ENCODE data around the gene MYO7B.

MYO7B gene

DNA sequence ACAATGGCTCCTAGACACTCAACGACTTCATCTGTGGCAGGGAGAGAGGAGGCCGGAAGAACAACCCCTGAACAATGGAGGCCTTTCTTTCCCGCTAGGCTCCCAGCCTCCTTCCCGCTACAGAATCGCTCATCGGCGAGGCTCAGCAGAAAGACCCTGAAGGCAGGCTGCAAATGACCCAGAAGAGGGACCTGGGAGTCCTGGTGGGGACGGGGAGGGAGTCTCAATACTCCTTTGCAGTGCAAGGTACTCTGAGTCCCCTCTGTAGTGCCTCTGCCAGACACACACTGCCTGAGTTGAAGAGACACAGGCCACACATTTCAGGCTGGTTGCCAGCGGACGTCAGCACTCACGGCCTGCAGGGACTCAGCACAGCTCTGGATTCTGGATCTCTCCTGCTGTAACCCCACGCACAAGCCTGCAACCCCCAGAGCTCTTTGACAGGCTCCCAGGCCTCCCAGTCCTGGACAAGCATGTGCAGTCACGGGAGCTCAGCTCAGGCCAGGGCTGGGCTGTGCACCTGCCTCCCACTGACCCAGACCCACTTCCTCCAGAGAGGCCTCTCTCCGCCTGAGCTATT is 116.6 kb downstream of the MYO7B start:
- no peak for DNase-seq

DNA sequence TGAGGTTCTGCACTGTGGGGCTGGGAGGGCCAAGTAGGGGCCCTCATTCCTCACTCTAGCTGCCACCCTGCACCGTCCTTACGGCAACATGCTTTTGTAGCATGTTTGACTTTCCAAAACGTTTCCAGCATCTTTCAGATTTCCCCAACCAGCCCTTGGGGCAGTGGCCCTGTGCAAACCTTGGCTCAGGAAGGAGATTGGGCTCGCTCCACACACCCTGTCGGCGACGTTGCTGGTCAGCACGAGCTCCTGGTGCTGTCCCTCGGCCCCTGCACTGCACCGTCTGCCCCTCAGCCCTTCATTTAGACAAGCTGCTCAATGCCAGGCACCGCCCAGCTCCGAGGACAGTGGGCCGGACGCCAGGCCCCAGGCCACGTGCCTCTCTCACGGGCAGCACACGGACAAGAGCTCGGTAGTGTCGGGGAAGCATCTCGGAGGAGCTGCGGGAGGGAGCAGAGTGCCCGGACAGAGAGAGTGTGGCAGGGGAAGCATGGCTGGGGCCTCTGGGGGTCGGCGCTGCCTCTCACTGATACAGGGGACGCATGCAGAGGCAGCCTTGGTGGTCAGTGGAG is 117.4 kb downstream of the MYO7B start:
- DNase-seq: no peak

DNA sequence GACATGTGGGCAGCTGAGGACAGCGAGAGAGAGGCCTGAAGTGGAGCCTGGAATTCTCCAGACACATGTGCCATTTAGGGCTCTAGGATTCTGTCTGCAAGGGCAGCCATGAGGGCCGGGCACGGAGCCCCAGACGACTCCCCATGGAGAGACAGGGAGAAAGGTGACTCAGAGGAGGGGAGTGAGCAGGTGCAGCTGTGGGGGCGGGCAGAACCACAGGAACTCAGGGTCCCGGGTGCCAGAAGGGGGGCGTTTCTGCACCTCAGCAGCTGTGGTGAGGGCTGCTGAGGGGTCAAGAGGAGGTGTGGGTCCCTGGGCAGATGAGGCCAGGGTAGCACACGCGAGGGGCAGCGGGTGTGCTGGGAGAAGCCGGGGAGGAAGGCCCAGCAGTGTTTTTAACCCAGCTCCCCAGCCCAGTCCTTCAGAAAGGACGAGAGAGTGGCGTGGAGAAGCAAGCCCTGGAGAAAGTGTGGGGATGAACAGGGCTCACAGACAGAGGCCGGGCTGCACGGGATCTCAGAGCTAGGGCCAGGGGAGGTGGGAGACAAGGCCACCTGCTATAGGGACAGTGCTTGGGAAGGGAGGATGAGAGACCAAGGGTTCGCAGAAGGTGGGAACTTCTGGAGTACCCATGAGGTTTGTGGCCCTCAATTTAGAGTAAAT is 118.1 kb downstream of the MYO7B start:
- DNase-seq: no peak

DNA sequence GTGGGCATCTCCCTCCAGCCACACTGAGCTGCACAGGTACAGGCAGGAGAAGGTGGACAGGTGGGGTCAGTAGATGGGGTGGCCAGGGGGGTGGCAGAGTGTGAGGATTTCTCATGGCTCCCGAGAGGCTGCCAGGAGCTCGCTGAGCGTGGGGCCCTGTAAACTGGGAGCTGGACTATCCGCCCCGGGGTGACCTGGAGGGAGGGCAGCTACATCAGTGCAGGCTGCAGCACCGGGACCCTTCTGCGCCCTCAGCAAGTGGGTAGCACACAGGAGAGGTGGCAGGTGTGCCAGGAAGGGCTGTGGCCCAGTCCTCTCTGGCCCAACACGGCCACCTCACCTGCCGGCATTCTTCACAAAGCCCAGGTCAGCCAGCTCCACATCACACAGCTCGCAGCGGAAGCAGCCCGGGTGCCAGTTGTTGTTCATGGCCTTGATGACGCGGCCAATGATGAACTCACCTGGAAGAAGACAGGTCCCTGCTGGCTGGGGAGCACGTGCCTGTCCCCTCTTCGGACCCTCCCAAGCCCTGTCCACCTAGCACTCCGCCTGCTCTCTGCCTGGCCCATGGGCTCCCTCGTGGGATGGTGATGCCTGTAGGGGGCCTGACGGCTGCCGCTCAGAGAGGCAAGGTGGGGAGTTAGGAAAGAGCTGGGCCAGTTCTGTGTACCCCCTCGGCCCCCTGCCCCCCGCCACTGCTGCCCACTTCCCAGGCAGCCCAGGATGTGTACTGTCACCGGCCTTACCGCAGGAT is 118.8 kb downstream of the MYO7B start:
- DNase-seq: no peak

DNA sequence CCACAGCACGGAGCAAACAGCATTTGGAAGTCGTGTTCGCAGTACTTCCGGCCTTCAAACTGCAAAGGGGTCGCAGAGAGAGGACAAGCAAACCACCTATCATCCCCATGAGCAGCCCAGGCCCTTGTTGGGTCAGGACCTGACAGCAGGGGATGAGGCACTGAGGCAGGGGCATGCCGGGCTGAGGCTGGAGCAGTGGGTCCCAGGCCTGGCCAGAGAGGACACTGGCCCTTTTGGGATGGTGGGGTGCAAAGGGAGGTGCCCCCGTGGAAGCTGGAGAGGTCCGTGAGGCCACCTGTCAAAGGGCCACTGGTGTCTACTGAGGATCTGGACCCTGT is 119.3 kb downstream of the MYO7B start:
- no peak for DNase-seq

DNA sequence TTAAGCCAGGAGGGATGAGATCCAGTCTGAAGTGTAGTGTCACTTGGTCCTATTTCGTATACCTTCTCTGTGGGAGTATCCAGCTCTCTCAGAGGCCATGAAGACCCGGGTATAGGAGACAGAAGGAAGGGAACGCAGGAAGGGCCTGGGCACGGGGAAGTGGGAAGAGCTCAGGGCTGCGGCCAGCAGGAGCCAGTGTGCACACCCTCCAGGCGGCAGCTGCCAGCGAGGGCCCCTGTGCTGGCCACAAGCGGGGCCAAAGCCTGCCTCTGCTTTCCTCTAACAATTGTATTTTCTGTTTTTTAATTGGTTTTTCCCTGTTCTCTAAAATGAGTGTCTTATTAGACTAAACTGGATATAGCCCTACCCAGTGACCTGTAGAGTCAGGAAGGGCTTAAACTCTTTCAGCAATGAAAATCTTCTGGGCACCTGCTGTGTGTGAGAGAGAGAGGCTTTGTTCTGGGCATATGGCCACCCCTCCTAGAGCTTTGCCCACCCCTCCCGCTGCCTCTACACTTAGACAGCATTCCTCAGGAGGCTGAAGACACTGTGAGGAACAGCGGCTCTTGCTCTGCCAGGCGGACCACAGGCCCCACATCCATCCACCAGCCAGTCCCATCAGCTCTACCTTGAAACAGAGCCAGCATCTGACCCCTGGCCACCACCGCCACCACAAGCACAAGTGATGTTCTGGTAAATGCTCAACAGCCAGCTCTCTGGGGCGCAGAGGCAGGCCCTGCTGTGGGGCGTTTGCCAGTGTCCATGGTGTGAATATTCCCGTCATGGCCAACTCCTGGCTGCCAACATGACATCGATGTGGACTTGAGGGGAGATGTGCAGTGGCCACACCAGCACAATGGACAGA is 120.0 kb downstream of the MYO7B start:
- DNase-seq: no peak

DNA sequence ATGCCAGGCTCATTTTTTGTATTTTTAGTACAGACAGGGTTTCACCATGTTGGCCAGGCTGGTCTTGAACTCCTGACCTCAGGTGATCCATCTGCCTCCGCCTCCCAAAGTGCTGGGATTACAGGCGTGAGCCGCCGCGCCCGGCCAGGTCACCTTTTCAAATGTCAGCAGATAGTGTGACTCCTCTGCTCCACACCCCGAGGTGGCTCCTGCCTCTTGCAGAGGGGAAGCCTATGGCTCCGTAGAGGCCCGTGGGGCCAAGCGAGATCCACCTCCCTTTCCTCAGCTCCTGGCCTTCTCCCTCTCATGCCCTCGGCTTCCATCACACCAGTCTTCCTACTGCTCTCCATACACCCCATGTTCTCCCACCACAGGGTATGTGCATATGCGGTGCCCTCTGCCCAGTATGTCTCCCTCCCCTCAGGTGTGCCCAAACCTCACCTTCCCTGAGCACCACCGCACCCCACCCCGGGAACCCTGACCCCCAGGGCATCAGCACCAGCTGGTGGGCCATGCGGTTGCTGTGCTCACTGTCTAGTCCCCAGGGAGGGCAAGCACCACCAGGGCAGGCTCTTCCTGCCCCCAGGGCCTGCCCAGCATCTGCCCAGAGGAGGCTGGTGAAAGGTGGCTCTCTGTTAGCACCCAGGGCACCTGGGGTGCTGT is 121.2 kb downstream of the MYO7B start:
- DNase-seq: no peak

DNA sequence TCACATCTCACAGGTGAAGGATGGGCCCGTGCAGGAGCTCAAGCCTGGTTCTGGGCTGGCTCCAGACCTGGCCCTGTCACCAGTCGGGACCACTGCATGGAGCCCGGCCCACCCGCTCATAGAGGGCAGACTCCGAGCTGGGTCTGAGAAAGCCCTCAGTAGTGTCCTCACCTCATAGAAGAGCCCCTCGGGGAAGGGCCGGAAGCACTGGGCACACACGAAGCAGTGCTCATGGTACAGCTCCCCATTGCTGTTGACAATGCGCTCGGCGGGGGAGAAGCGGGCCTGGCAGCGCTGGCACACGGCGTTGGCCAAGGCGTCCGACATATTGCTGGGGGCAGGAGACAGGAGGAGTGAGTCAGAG is 121.7 kb downstream of the MYO7B start:
- no peak for DNase-seq

DNA sequence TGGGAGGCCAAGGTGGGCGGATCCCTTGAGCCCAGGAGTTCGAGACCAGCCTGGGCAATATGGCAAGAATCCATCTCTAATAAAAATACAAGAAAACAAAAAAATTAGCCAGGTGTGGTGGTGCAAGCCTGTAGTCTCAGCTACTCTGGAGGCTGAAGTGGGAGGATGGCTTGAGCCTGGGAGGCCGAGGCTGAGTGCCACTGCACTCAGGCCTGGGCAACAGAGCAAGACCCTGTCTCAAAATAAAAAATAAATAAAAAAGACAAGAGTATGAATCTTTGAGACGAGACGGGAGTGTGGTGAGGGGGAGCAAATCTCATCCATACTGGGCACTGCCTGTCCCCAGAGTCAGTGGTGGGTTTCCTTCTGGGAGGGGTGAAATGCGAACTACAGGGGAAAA is 122.7 kb downstream of the MYO7B start:
- no peak for DNase-seq

DNA sequence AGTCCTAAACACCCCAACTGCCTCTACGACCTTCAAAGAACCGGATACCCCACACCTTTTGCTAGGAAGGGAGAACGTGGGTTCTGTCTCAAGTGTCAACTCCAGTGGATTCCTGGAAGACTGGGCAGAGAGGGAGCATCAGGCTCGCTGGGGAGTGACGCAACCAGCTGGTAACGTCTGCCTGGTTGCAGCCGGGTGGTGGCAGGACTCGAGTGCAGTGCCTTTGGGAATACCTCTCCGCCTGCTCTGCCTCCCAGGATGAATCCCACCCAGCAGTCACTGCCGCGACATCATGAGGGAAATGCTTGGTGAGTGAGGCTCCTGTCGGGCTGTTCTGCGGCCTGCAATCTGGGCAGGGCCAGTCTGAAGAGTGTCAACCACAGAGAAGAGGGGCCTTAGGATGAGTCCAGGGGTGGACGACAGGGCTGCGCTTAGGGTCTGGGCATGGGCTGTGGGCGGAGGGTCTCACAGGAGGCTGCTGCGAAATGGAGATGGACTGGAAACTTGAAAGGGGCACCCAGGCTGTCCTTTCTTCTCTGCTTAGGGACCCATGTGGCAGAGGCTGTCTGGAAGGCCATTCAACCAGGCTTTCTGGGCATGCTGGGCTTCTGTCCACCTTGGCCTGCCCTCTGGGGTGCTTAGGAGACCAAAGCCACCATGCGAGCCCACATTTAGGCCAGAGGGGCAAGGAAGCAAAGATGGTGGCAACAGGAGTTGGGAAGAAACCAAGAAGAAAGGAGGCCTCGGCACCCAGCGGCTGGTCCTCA is 123.3 kb downstream of the MYO7B start:
- DNase-seq: no peak

DNA sequence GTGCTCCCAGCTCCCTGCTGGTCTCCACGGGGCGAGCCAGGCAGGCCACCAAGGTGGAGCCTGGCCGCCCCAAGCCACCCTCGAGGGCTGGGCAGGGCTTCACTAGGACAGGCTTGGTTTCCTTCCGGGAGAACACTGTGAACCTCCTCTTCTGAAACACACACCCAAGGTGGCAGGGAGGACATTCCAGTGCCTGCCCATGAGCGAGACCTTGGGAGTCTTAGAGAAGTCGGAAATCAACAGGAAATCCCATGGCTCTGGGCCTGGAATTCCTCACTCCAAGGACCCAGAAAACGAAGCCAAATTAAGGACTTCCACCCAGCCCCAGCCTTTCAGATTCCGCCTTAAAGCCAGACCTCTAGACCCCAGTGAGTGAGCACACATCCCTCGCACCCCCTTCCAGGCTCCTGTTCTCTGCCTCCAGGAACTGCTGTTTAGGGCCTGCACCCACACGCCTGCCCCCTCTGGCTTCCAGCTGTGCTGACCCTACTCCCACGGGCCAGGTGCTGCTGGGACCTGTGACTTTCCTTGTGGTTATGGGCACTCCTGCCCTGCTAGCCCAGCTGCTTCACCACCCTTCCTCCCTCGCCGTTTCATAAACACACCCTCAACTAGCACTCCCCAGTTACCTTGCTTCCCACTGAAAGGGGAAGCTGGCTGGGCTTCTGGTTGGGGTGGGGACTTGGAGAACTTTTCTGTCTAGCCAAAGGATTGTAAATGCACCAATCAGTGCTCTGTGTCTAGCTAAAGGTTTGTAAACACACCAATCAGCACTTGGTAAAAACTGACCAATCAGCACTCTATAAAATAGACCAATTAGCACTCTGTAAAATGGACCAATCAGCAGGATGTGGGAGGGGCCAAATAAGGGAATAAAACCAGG is 124.2 kb downstream of the MYO7B start:
- no peak for DNase-seq

DNA sequence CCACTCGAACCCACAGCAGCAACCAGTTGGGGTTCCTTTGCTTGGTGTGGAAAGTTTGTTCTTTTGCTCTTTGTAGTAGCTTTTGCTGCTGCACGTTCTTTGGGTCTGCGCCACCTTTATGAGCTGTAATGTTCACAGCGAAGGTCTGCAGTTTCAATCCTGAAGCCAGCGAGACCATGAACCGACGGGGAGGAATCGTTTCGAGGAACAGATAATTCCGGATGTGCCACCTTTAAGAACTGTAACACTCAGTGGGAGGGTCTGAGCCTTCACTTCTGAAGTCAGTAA is 124.8 kb downstream of the MYO7B start:
- no peak for DNase-seq

DNA sequence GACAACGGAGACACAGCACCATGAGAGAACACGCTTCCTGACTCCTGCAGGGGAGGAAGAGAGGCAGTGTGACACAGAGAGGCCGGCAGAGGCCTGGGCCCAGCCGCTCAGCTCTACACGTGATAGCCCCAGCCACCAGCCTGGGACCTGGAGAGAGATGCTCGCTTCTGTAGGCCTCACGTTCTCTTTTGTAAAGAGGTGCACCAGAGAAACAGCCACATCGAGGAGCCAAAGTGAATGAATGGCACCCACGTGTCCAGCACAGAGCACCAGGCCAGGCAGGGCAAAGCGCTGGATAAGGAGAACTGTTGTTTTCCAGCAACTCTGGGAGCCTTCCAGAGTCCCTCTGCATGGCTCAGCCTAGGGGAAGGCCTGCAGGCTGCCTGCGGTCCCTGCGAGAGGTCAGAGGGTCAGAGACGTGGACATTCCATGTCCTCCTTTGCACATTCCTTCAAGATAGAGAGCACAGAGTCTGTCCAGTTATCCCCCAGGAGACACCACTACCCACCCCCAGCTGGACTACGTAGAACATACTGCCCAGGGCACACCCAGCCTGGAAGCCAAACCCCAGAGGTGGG is 125.7 kb downstream of the MYO7B start:
- DNase-seq: no peak

DNA sequence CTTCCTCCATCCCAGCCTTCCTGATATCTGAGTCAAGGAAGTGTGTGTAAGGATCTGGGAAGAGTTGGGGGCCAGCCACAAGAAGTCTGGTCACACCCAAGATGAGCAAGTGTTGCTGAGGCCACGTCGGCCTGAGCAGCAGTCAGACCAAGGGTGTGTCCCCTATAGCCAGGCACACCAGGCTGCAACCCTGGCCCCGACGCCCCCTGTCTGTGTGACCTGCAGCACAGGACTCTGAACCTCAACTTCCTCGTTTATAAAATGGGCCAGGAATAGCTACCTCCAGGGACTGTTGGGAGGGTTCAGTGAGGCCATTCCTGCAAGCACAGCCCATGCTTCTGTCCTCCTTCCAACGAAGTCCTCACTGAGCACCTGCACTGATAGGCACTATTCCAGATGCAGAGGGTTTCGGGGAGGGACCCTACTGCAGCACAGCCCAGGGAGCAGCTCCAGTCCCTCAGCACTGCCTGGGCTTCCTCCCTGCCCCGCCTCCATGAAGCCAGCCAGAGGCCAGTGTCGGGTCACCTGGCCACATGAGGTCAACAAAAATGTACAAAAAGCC is 126.5 kb downstream of the MYO7B start:
- DNase-seq: no peak

DNA sequence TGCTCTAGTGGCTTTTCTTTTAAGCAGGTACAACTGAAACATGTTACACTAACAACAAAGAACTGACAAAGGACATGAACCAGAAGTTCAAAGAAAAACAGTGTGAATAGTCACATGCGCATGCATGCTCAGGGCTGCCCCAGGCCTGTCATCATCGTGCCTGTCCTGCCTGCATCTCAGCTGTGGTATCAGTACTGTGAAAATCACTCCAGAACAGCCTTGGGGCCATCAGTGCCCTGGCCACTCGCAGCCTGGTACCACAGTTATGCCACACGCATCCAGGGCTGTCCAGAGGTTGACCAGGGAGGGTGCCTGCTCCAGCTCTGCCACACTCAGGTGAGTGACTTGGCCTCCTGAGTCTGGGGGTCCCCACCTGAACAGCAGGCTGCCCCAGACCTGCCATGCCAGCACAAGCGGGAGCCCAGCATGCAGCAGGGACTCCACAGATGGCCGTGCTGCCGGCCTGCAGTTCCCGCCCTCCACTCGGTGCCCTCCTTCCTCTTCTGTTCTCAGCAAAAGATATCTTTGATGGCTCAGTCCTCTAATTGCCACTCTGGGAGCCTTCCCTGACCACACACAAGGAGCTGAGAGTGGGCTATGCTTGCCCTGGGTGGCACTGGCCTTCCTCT is 127.6 kb downstream of the MYO7B start:
- no peak for DNase-seq

DNA sequence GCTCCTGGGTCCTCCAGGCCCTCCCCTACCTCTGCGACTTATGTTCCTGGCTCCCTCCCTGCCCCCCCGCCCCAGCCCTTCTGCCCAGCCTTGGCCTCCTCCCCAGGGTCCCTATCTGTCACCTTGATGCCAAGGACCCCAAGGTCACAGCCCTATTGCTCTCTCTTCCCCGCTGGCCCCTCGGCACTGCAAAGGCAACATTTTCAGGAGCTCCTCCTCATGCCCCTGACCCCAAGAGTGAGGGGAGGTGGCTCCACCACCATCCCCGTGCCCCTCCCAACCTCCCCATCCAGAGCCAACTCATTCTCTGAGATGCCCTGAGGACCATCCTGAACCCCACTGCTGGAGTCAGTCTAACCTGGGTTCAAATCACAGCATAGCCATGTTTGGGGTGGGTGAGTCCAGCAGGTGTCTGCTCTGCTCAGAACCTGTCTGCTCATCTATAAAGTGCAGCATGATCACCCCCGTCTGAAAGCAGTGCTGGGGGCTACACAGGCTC is 128.1 kb downstream of the MYO7B start:
- DNase-seq: no peak

DNA sequence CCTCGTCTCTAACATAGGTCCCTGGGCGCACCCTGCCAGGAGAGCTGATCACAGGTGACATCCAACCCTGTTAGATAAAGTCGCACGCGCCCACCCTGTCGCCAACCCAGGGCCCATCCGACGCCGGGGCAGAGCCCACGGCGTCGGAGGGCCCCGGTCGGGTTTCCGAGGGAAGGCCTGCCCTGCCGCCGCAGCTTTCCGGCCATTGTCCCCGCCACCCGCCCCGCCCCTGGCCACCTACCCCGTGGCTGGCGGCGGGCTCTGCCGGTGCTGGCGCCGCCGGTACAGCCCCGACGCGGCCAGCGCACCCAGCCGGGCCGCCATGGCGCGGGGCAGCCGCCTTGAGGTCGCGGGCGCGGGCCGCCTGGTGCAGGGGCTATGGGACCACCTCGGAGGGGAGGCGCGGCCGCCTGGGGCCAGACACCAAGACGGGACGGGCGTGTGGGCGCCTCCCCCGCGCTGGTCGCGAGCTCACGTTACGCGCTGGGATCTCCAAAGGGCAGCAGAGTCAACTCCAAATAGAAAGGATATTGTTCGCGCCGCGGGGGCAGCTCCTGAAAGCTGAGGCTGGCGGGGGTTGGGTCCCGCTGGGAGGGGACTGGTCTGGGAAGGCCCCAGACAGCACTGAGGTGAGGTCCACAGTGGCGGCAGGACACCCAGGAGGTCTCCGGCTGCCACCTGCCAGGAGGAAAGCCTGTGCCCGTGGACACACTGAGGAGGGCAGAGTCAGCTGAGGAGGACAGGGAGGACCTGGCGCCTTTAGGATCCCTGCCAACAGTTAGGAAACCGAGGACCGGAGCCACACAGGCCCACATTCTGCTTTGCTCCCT is 128.8 kb downstream of the MYO7B start:
- no peak for DNase-seq

DNA sequence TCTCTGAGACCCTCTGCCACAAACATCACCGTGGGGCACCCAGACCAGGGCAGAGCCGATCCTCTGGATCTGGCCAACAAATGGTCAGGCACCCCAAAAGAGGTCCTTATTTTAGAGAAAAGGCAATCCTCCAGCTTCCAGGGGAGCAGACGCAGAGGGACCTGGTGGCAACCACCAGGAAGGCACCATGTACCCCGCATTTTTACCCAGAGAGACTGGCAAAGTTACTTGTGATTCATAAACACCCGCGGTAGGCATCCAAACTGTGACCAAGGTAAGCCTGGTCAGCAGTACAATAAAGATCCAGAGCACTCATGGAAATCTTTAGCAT is 129.4 kb downstream of the MYO7B start:
- DNase-seq: no peak

All from CD4-positive, alpha-beta T cell treated with Interleukin-10 for 1 hour (primary cell).